ENCODE measurements around the gene PRKD3.

The PRKD3 gene

DNA sequence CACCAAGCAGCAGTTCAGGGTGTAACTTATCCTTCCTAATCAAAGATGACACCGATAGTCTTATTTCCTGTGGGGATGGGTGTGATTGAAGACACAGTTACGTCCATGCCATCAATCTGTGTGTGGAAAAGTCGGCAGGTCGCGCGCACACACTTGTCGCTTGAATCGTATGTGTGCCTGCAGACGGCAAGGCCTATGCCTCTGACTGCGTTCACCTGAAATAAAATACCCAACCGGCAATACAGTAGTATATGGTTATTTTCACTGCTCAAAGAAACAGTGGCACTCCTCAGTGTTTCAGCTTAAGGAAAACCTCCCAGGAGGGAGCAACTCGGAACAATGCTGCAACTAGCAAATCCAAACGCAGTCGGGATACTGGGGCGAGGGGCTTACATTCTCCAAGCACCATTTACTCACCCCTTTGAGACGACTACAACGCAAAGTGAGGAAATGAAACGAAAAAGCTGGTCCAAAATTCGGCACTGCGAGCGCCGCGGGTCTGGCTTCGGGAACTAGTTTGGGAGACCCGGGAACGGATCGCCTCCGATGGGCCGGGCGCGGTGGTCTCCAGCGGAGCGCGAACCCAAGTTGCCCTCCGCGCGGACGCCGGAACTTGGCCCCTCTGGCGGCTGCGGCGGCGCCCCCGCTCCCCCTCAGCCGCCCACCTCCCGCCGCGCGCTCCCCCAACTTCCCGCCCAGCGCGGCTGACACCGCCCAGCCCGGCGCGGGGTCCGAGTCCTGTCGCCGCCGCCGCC is 675 bp downstream of the PRKD3 start:
- no peak for DNase-seq (ENCODE audit: insufficient read length, low spot score)
- TF ChIP-seq, protein P1, sequence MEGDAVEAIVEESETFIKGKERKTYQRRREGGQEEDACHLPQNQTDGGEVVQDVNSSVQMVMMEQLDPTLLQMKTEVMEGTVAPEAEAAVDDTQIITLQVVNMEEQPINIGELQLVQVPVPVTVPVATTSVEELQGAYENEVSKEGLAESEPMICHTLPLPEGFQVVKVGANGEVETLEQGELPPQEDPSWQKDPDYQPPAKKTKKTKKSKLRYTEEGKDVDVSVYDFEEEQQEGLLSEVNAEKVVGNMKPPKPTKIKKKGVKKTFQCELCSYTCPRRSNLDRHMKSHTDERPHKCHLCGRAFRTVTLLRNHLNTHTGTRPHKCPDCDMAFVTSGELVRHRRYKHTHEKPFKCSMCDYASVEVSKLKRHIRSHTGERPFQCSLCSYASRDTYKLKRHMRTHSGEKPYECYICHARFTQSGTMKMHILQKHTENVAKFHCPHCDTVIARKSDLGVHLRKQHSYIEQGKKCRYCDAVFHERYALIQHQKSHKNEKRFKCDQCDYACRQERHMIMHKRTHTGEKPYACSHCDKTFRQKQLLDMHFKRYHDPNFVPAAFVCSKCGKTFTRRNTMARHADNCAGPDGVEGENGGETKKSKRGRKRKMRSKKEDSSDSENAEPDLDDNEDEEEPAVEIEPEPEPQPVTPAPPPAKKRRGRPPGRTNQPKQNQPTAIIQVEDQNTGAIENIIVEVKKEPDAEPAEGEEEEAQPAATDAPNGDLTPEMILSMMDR (IDR thresholded peaks at IDR 0.05; ENCODE audit: insufficient read depth, missing control alignments), result no peak
- FAIRE-seq, result no peak

DNA sequence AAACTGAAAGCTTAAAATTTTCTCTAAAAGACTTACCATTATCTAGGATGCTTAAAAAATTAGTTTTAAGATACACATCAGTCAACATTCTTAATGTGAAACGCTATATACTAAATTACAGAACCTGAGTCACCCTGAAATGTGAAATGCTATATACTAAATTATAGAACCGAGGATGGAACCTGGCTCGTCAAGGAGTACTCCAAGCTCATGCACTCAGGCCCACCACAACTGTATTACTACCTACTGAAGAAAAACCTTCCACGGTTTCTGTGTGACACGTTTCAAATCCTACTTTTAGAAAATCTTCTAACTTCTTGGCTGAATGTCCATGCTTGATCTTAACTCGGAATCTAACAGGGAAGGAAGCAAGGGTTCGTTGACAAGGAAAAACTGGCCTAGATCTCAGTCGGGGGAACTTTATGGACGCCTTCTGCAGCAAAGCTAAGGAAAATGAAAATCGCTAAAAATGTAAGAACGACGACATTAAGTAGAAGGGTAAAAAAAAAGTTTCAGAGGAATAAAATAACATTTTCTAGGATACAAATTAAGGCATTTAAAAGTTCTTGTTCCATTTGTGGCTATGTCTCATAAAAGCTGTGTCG is 1.4 kb downstream of the PRKD3 start:
- DNase-seq (ENCODE audit: insufficient read length, low spot score) (no peak), FAIRE-seq (no peak)
- TF ChIP-seq, protein P1 (IDR thresholded peaks at IDR 0.05; ENCODE audit: insufficient read depth, missing control alignments), result no peak

DNA sequence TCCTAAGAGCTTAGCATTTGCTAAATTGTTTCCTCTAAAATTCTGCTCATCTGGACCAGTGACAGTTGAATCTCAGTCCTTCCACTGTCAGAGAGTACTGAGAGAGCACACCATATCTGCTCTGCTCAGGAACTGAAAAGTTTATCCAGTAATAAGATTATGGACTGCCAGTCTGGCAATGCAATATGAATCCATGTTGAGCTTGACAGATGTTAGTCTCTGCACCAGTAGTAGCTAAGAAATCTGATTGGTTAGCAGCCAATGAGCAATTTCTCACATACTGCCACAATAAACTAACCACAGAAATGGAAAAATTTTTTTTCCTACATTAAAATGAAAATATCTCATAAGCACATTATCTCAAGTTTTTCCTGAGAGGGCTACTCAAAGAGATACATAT is 2.3 kb downstream of the PRKD3 start:
- peak; percentile 77 for FAIRE-seq
- DNase-seq (ENCODE audit: insufficient read length, low spot score), result no peak
- TF ChIP-seq, protein P1 (IDR thresholded peaks at IDR 0.05; ENCODE audit: insufficient read depth, missing control alignments), result no peak

DNA sequence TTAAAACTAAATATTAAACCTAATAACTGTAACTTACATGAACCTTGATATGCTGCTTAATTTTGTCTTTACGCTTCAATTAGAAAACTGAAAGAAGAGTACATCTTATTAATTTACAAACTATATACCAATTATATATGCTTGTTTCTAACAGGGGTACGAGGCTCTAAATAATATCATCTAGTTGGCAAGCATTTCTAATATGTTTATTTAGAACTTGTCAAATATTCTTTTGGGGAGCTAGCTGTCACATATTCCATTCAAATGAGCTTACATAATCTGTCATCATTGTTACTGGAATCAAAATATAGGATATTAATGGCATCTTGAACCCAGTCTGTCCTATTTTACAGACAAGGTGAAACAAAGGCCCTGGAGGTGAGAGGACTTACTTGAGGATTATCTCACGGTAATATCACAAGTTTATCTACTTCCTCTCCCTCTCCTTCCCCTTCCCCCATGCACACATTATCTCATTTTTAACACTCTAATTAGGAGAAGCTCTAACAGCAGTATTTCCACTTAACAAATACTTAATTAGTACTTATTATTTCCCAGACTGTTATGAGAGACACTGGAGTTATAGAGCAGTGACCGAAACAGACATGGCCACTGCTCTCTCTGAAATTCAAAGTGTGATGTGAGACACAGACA is 3.5 kb downstream of the PRKD3 start:
- TF ChIP-seq, protein P1 (IDR thresholded peaks at IDR 0.05; ENCODE audit: insufficient read depth, missing control alignments), result no peak
- no peak for FAIRE-seq
- no peak for DNase-seq (ENCODE audit: insufficient read length, low spot score)

DNA sequence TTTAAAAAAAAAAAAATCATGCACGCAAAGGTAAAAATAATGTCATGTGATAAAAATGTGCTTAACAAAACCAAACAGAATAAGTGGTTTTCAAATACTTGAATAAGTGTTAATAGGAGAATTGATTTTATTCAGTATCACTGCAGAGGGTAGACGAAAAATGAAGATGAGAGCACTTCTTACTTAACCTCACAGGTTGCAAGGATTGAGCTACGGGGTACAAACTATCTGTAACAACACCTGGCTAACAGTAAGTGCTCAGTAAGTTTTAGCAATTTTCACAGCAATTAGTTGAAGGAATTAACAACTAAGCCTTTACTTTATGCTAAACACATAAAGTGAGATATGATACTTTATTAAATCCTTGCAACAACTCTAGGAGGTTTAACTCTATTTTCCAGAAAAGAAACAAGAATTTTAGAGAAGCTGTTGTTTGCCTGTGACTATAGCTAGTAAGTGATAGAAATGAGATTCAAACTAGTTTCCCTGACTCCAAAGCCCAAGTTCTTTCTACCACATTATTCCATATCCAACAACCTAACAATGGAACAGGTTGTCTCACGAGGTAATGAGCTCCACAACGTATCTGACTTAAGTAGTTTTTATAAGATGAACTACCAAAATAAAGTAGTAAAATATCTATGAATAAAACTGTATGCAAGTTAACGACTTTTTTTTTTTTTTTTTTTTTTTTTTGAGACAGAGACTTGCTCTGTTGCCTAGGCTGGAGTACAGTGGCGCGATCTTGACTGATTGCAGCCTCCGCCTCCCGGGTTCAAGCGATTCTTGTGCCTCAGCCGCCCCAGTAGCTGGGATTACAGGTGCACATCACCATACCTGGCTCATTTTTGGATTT is 4.7 kb downstream of the PRKD3 start:
- FAIRE-seq (no peak), DNase-seq (ENCODE audit: insufficient read length, low spot score) (no peak)
- TF ChIP-seq, protein P1 (IDR thresholded peaks at IDR 0.05; ENCODE audit: insufficient read depth, missing control alignments), result no peak

DNA sequence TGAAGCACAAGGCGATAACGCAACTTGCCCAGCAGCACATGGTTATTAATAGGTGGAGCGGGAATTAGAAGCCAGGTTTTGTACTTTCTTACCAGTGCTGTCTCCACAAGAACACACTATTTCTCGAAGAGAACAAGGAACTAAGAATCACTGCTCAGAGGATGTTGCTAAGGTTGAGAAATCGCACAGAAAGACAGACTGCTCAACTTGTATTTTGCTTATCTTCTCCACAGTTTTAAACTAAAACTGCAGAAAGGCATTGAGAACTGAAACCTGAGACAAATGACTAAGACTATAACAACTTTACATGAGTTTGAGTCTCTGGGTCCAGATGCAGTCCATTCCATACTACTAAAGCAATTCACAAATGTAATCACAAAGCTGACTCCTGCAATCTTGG is 6.2 kb downstream of the PRKD3 start:
- TF ChIP-seq, protein P1 (IDR thresholded peaks at IDR 0.05; ENCODE audit: insufficient read depth, missing control alignments), result no peak
- FAIRE-seq (no peak), DNase-seq (ENCODE audit: insufficient read length, low spot score) (no peak)
